ENCODE data around the gene MAP7. TPM values are rescaled to one million over a fixed set of nuclear protein-coding genes. Genes with fewer than 3 reads are reported as not detected.

MAP7 gene
- total RNA-seq, 3 donors from 2014 or later (not counting 1 experiment from before 2014, with no cell fraction given): 0.14 to 0.68 (median 0.14) TPM

DNA sequence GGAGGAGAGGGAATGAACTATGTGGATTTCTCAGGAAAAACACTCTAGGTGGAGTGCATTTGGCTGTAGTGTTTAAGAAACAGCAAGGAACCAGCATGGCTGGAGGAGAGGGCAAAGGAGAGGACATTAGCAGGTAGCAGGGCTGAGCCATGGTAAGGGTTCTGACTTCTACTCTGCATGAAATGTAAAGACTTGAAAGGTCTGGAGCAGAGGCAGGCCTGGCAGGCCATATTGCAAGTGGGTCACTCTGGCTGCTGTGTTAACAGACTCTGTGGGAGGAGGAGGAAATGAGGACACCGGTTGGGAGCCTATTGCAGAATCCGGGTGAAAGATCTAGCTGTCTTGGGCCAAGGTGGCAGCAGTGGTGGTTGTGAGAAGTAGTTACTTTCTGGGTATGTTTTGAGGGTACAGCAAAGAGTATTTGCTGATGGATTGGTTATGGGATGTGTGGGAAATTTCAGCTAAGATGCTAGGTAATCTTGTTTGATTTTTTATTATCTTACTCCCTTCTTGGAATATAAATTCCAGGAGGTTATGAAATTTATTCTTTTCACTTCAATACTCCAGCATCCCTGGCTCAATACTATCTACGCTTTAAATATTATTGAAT is 144.7 kb downstream of the MAP7 start:
- Mint-ChIP-seq H3K27ac (no peak overlapping the region), H3K4me1 (no peaks in the 10 kb centered on the region), H3K9me3 (no peaks in the 10 kb centered on the region), H3K27me3 (ENCODE audit: low read depth in 2 of 2) (peaks cover 10 to 24% of the 10 kb centered on the region in 2 donors), H3K36me3 (no peaks in the 10 kb centered on the region), H3K4me3 (no peak overlapping the region)
- no peak for DNase-seq
- no peak for ATAC-seq
- intact Hi-C loops (cut with micrococcal nuclease): no loop called here
- no peak overlapping the region for H3K27ac ChIP-seq (ENCODE audit: low read length)
- no peaks in the 10 kb centered on the region for H3K36me3 ChIP-seq (ENCODE audit: control insufficient read depth, insufficient read depth, low read length)
- no peaks in the 10 kb centered on the region for H3K4me1 ChIP-seq (ENCODE audit: control insufficient read depth, insufficient read depth, low read length)
- WGBS (ENCODE audit: insufficient coverage): 75% methylated on average over 2 of the region's 3 CpGs
- no peak overlapping the region for H3K4me3 ChIP-seq (ENCODE audit: low read length)
- no peaks in the 10 kb centered on the region for H3K9me3 ChIP-seq (ENCODE audit: control insufficient read depth, insufficient read depth, low read length)
- TF ChIP-seq, protein P1, sequence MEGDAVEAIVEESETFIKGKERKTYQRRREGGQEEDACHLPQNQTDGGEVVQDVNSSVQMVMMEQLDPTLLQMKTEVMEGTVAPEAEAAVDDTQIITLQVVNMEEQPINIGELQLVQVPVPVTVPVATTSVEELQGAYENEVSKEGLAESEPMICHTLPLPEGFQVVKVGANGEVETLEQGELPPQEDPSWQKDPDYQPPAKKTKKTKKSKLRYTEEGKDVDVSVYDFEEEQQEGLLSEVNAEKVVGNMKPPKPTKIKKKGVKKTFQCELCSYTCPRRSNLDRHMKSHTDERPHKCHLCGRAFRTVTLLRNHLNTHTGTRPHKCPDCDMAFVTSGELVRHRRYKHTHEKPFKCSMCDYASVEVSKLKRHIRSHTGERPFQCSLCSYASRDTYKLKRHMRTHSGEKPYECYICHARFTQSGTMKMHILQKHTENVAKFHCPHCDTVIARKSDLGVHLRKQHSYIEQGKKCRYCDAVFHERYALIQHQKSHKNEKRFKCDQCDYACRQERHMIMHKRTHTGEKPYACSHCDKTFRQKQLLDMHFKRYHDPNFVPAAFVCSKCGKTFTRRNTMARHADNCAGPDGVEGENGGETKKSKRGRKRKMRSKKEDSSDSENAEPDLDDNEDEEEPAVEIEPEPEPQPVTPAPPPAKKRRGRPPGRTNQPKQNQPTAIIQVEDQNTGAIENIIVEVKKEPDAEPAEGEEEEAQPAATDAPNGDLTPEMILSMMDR (IDR thresholded peaks at IDR 0.05): no peak
- no peaks in the 10 kb centered on the region for H3K27me3 ChIP-seq (ENCODE audit: control insufficient read depth, insufficient read depth, low read length)

DNA sequence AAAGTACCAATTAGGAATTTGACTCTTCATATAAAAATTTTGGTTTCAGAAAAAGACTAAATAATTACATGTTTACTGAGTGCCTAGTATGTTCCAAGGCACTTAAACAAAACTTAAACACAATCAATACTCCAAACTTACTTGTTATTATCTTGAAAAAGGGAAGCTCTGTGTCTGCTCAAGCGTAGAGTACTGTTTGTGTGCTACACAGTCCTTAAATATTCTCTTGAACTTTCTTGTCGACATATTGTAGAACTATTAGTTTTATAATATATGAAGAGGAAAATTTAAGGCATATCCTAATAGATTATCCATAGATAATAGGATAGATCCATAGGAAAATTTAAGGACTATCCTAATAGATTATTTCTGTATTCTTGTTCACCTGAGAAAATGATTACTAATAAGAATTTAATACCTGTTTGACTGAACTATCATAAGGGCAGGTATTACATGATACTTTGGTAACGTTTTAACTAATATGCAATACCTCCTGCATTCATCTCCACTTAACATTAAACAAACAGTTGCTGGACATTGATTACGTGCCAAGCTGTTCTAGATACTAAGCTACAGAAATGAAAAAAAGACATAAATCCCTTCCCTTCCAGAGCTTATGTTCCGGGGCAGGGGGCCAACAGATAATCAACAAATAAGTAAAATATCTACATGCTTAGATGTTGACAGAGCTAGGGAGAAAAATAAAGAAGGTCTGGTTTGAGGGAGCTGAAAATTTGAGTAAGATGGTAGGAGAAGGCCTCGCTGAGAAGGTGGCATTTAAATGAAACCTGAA is 145.4 kb downstream of the MAP7 start:
- Histone ChIP-seq H3K4me3 (ENCODE audit: low read length) (no peak overlapping the region), H3K9me3 (ENCODE audit: control insufficient read depth, insufficient read depth, low read length) (no peaks in the 10 kb centered on the region), H3K4me1 (ENCODE audit: control insufficient read depth, insufficient read depth, low read length) (no peaks in the 10 kb centered on the region), H3K27me3 (ENCODE audit: control insufficient read depth, insufficient read depth, low read length) (no peaks in the 10 kb centered on the region), H3K27ac (ENCODE audit: low read length) (no peak overlapping the region), H3K36me3 (ENCODE audit: control insufficient read depth, insufficient read depth, low read length) (no peaks in the 10 kb centered on the region)
- no peaks in the 10 kb centered on the region for H3K9me3 Mint-ChIP-seq
- TF ChIP-seq, protein P1 (IDR thresholded peaks at IDR 0.05): no peak
- ATAC-seq: no peak
- DNase-seq: no peak
- no peaks in the 10 kb centered on the region for H3K4me1 Mint-ChIP-seq
- no peak overlapping the region for H3K4me3 Mint-ChIP-seq
- intact Hi-C loops (cut with micrococcal nuclease): no loop called here
- H3K36me3 Mint-ChIP-seq: no peaks in the 10 kb centered on the region
- WGBS (ENCODE audit: insufficient coverage): 84% methylated on average over 4 of the region's 6 CpGs
- H3K27me3 Mint-ChIP-seq (ENCODE audit: low read depth in 2 of 2): peaks cover 7 to 22% of the 10 kb centered on the region in 2 donors
- no peak overlapping the region for H3K27ac Mint-ChIP-seq

DNA sequence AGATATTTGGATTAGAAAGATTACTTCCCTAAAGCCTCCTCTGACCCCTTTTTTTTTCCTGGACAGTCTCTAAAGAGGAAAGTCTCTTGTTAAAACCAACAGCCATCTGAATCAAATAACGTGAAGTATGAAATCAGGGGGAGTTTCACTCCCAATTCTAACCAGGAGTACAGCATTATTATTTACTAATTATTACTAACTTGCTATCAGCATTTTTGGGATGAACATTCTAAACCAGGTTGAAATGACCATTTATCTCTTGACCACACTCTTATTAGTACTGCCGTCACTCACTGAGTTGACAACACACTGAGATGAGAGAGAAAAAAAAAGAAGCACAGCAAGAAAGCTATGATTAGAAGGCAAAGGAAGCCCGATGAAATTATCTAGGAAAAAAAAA is 146.2 kb downstream of the MAP7 start:
- Histone ChIP-seq H3K36me3 (ENCODE audit: control insufficient read depth, insufficient read depth, low read length) (no peaks in the 10 kb centered on the region), H3K27ac (ENCODE audit: low read length) (no peak overlapping the region), H3K4me1 (ENCODE audit: control insufficient read depth, insufficient read depth, low read length) (no peaks in the 10 kb centered on the region), H3K4me3 (ENCODE audit: low read length) (no peak overlapping the region), H3K9me3 (ENCODE audit: control insufficient read depth, insufficient read depth, low read length) (no peaks in the 10 kb centered on the region), H3K27me3 (ENCODE audit: control insufficient read depth, insufficient read depth, low read length) (no peaks in the 10 kb centered on the region)
- intact Hi-C loops (cut with micrococcal nuclease): no loop called here
- H3K27ac Mint-ChIP-seq: no peak overlapping the region
- peaks cover 7 to 13% of the 10 kb centered on the region in 2 donors for H3K27me3 Mint-ChIP-seq (ENCODE audit: low read depth in 2 of 2)
- no peaks in the 10 kb centered on the region for H3K36me3 Mint-ChIP-seq
- TF ChIP-seq, protein P1 (IDR thresholded peaks at IDR 0.05): no peak
- no peaks in the 10 kb centered on the region for H3K4me1 Mint-ChIP-seq
- DNase-seq (no peak), ATAC-seq (no peak)
- WGBS (ENCODE audit: insufficient coverage): no CpG with 5 or more reads among the region's 3 CpGs
- no peaks in the 10 kb centered on the region for H3K9me3 Mint-ChIP-seq
- H3K4me3 Mint-ChIP-seq: no peak overlapping the region

All from natural killer cell (primary cell).